Activated CD8-positive, alpha-beta memory T cell treated with anti-CD3 and anti-CD28 coated beads, Interleukin-2, amount 50 U/mL, for 24 hours (primary cell): ENCODE results near the gene GCSAM.

ENCODE experiments used
- DNase-seq: peaks from one replicate; pipeline ENCODE4 v3.0.0-alpha.2; 2020; ENCODE audit errors: extremely low read depth

The GCSAM gene

DNA sequence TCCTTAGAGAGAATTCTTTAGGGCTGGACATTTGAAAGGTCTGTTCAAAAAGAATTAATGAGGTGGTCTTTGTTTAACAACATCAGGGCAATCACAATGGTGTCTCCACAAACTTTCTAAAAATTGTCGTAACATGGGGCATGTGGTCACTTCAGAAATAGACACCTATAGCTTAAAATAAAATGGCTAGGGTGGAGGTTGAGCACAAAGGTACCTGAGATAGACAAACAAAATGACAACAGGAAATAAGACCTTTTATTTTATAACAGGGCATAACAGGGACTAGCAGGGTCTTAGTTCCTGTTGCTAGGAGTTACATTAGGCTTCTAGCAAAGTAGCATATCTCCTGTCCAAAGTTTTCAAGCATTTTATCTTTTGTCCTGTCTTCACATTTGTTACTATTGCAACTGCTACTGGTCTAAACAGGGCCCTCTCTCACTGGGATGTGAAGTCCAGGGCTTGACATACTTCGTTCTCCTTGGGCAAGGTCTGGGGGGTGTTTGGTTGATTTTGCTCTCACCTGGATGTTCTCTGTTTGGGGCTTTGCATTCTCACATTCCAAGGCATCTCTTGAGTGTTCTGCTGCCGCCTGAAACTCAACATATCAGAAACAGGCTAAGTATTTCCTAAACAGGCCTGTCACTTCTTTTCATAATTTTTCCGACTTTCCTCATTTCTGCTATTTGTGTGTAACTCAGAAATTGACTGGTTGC is 3.0 kb downstream of the GCSAM start:
- DNase-seq = no peak

DNA sequence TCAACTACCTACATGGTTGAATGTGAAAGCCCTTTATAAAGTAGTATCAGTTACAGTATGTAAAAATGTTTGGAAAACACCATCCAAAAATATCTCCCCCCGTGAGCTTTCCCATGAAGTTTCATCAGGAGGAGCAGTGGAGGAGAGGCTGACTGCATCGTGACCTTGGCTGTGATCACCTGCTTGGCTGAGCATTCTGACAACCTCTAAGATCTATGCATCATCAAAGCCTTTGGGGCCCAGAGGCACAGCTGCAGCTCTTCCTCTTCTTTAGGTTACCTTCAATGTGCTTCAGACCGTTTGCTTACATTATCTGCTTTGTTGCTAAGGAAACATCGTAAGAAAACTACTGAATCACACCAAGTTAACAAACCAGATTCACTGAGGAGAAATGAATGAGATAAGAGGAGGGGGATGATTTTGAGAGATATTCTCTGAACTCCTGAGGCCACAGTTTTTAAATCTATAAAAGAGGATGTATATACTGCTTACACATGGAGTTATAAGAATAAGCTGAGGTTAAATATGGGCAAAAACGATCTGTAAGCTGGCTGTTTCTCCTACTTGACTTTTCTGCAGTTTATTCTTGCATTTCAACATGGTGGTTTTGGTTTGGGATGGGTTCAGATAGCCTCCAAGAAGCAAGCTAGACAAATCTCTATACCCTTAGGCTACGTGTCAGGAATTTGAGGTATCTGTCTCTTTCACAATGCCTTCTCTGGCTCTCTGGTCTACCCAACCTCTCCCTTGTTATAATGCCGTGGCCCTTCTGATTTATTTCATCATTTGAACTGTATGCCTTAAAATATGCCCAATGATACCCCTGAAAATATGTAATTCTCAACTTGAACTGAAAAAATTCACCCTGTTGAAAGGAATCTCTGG is 4.0 kb downstream of the GCSAM start:
- no peak for DNase-seq

DNA sequence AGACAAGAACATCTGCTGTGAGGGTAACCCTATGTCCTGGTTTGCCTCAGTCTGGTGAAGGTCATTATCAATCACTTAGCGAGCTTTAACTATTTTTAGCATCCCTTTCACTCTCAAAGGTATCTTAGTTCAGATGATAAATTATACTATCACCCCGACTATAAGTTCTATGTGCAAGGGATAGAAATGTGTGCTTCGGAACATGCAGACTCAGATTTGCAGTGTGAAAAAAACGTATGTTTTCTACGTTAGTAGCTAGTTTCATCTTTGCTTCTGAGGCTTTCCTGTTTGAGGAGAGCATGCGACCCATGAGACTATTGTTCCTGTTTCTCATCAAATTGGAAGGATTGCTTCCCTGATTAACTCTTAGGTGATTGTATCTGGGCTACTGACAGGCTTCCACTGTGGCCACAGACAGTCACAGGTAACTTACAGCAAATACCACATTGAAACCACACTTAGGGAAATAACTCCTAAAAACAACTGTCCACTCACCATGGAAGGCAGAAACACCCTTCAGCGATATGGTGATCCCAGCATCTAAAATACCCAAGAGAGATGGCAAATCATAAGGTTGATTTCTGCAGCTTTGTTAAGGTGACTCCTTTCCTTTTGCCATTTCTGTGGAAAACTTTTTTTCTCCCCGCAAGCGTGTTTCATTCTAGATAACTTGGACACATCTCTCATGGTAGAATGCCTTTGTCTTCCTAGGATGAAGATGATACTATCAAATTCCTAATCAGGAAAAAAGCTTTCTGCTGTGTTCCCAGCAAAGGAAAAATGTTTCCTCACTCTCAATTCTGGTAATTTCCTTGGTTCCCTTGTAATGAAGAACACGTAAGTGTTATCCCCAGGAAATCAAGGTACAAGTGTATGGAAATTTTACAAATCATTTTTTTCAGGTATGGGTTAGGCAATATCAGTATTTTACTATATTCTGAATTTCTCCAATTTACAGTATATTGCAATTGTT is 5.2 kb downstream of the GCSAM start:
- no peak for DNase-seq

DNA sequence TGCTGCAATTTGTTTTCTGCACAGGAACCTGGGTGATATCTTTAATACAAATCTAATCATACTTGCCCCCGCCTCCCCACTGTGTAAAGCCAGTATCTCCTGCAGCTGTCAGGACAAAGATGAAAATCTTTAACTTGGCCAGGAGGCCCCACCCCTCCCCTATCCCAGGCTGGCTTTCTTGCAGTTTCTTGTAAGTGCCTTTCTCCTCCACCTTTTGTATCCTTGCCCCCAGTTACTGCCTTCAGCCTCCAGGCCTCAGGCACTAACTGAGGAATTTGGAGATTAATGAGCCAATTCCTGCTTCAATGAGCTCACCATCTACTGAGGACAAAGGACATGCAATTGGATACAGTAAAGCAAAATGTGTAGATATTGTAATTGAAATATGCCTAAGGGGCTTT is 6.5 kb downstream of the GCSAM start:
- no peak for DNase-seq

DNA sequence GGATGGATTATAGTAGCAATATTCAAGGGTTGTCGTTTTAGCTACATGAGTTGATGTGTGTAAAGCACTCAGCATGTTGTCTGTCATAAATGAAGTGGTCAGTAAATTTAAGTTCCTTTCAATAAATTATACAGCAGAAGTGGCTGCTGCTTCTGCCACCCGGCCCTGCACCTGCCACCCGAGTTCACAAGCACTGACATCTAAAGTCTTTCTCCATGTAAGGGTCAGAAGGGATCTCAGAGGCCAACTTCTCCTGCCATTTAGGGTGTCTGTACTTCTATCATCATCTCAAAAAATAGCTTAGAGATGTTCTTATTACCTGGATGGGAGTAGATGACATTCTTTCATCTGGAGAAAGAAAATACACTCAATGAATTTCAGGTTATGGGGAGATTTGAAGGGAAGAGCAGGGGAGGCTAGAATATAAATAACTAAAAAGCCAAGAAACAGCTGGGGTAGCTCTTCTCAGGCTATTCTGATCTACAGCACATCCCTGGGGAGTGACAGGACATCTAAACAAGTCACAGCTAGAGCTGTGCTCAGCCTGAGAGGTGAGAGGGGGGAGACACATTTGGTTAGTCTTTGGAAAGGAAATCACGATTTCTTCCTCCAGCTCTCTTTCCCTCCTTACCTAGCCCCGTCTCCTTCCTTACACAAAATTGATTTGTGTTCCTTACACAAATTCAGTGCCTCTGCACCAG is 8.0 kb downstream of the GCSAM start:
- no peak for DNase-seq

DNA sequence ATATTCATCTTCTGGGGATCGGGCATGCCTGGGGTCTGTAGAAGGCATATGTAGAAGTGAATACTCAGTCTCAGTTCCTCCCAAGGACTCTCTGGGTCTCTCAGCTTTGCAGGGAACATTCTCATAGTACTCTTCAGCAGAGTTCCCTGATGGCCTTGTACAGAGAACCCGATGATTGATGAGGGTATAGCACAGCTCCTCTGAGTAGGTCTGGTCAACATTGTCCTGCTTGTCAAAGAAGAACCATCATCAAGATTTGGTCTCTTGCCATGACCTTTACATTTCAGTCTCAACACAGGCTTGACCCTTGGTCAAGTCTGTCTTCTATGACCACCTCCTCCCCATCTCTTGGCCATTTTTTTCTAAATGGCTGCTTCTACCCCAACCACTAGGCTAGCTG is 9.5 kb downstream of the GCSAM start:
- DNase-seq = no peak

DNA sequence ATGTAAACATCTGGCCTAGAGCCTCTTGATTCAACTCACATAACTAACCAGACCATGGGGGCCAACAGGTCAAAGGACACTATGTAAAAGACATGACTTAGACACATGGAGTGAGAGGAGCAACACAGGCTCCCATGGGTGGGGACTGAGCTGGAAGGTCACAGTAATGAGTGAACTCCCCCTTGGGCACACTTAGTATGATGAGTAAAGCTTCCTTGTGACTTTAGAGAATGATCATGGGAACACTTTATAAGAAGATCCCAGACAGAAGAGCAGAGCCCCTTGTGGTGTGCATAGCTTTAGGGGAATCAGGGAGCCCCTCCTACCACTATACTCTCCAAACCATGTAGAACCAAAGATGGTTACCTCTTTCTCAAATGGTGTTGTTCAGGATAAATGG is 10.2 kb downstream of the GCSAM start:
- DNase-seq = no peak

DNA sequence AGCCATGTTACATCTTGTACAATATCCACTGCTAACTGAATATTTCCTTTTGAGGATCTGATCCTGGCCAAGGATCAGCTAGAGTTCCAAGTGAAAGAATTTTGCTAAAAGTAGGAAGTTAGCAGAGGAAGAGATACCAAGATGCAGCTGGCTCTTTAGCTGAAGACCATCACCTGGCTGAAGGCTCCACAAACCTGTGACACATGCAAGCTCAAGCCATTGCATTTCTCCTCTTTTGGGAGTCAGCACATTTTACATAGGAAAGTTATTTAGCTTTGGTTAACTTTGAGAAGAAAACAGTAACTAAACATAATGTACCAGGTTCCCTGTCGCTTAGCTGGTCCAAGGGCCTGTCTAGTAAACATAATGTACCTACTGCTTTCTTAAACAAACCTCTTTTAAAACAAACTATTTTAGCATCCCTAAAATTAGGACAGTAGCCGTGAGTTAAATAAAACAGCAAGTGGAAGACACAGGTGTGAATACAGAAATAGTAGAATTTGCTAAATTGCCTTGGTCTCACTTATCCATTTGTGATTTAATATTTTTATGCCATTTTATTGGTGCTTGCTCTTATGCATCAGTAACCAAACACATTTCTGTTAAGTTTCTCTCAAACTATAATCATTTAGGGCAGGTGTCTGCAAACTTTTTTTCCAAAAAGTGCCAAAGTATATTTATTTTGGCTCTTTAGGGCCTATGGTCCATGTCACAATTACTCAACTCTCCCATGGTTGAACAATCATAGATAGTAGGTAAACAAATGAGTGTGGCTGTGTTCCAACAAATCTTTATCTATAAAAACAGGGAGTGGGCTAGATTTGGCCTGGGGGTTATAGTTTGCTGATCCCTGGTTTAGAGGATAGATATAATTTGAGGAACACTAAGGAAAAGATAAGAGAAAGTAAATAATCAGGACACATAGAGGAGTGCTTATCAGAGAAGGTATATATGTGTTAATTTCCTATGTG is 11.2 kb downstream of the GCSAM start:
- no peak for DNase-seq

DNA sequence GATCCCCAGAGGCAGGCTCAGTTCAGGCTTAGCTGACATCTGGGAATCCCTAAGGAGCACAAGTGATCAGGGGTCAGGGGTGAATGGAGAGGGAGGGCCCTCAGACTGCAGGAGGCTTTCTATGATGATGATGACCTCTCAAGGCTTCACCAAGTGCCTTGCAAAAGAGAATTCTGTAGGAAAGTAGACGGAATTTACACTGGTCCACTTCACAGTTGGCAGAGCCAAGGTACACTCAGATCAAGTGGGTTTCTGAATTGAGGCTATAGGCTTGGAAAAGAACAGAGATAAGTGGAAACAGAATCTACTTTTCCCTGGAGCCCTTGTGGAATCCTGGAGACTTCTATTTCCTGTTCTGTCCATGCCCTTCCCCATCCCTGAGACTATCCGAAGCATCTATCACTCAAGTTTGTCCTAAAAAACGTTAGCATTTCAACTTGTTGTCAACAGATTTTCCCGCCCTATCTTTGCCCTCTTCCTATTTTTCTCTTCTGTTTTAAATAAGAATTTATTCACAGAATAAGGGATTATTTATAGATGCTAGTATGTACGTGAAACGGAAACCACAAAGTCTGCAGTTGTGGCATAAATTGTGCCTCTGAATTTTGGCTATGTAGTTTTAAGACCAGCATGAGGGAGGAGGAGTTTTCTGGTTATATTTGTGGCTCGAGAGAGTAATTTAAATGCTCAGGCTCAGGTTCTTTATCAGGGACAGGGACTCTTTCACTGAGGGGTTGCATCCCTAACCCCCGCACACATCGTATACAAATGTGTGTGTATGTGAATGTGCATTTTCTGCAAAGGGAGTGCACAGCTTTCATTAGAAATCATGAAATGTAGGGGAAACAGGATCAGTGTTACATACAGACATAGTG is 12.8 kb downstream of the GCSAM start:
- no peak for DNase-seq

DNA sequence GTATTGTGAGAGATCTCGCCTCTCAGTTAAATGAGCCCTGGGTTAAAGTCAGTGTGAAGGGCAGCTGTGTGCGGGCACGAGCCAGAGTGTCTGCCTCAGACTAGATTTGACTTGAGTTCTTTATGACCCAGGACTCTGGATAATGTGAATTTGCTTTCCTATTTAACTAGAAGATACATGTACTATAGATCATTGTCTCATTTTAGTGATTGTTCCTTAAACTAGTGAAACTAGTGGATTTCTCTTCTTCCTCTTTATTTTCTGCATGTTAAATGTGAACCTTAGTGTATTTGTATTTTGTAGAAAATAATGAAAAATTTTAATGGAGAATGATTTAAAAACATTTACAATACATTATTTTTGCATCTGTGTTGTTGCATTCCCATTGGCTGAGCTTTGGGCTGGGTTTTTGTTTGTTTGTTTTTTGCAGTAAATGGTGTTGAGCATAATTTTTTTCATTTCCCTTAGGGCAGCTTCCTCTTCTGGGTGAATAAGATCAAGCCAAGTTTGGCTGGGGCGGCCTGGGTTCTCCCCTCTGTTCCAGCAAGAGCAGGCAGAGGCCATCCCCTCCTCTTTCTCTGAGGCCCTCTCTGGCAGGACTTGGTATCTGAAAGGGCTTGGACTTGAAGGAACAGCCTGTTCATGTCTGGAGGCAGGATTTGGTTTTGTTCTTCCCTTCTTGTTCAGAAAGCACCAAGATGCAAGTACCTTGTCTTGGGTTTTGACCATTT is 15.0 kb downstream of the GCSAM start:
- DNase-seq = no peak

DNA sequence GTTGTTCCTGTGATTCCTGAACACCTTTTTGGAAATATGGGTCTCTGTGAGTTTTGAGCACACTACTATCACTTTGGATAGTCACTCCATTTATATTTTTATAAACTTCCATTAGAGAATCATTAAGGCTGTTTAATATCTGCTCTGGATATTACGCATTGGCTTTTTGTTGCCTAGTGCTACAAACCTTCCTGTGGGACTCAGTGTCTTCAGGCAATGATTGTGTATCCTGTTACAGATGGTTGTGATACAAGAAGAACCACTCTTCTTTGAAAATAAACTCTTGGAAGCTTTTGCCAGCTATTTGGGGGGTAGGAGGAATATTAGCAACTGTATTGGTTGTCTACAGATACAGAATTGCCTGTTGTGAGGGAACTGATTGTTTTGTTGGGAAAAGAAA is 15.6 kb downstream of the GCSAM start:
- no peak for DNase-seq

DNA sequence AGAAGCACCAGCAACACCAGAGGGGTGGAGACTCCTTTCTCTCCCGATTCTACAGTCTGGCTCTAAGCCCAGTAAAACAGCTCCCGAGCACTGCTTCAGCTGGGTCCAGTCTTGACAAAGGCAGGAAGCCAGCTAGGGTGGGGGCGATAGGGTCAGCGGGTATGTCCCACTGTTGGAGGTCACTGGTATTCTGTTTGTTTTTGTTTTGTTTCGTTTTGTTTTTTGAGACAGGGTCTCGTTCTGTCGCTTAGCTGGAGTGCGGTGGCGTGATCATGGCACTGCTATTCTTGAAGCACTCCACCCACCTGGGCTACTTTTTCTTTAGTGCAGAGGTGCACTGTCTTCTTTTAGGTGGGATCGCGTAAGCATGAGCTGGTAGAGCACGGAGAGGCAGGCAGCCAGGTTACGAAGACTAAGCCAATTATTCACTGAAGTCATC is 16.3 kb downstream of the GCSAM start:
- no peak for DNase-seq

DNA sequence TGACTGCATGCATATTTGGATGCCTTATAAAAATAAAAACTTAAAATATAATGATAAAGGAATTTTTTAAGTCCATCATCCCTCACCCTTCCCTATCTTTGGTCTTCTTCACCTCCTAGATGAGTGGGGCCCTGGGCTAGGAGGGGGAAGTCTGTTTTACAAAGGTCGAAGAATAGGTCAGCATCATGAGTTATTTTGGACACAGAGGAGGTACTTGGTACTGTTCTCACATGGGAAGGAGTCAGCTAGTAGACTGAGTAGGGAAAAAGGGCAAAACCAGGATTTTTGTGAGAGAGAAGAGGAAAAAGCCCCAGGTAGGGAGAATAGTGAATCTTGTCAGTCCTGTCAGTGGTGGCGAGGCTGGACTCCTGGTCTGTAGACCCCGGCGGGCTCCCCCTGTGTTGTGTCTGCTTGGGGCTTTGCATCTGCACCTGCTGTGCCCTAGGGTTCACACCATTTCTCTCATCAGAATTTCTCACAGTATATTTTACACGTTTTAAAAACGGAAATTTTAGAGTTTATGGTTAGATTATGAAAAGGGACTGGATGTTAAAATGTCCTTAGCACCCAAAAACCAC is 17.2 kb downstream of the GCSAM start:
- no peak for DNase-seq

DNA sequence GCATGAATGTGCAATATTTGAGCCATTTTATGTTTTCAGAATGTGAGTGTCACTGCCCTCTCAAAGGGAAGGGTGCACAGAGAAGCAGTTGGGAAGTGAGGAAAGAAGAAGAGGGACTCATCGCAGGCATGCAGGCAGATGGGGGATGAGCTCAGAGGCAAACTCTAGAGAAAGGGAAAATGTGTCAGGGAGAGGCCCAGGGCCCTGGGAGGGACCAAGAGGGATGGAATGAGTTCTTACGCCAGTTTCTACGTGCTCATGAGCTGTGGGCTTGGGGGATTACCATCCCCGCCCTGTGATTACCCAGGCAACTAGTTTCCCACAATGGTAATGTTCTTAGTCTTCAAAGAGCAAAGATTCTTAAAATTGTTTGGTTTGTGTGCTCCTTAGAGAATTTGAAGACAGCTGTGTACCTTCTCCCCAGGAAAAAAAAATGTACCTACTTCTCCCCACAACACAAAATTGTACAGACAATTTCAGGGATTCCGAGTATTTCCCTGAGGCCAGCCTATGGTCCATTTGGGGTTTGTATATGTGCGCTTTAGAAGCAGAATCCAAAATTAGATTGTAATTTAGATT is 17.8 kb downstream of the GCSAM start:
- DNase-seq = no peak

DNA sequence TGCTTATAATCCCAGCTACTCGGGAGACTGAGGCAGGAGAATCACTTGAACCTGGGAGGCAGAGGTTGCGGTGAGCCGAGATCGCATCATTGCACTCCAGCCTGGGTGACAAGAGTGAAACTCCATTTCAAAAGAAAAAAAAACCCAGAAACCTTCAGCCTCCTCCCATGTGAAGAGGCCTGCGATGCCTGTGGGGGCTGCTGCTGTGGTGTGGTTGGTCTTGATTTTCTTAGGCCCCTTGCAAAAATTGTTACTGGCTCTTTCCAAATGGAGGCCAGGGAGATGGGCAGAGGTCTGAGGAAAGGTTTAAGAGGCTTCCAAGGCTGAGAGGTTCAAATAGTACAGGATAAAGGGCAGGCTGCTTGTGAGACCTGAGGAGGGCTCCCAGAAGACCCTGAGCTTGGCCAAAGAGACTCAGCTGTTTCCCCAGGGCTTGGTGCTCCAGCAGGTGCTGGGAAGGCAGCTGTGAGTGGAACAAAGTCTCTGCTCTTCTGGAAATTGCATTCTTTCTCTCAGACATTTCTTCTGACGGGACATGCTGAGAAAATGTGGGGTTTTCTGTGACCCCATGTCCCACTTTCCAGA is 18.4 kb downstream of the GCSAM start:
- no peak for DNase-seq

DNA sequence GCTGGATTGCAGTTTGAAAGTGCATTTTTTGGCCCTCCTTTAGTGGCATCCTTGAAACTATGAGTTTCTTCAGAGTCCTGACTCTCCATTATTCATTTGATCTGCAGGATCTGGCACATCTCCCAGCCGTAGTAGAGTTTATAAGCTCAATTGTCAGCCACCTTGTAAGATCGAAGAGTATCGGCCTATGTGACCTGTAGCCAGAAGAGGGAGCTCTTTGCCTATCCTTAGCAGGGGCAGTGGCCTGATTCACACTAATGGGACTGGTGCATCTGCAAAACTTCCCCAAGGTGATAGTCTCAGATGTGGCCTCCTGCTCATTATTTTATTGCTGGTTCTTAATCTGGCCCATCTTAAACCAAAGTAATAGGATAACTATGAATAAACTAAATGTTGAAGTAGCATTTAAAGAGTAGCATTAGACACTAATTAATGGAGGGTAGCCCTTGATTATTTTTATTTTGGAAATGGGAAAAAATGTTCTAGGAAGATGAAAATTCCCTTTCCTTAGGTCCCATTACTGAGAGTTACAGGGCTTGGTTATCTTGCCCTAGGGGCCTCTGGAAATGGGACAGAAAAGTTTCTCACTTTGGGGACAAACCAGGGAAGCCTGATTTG is 21.2 kb downstream of the GCSAM start:
- DNase-seq = no peak

DNA sequence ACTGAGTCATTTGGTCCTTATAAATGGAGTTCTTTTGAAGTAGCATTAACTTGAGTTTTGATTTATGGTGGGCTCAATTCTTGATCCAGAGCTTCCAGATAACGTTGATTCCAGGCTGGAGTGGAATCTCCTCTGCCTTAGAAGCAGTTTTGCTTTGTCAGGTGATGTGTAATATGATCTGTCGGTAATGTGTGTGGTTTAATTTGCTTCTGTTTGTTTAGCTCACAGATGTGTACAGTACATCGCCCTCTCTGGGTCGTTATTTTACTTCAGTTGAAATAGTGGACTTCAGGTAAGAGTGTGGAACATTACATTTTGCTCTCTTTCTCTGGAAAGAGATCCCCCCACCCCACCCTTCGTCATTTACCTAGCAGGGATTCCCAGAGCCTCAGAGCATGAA is 23.7 kb downstream of the GCSAM start:
- no peak for DNase-seq
